ENCODE measurements around the gene PDE3B.

Gene PDE3B

DNA sequence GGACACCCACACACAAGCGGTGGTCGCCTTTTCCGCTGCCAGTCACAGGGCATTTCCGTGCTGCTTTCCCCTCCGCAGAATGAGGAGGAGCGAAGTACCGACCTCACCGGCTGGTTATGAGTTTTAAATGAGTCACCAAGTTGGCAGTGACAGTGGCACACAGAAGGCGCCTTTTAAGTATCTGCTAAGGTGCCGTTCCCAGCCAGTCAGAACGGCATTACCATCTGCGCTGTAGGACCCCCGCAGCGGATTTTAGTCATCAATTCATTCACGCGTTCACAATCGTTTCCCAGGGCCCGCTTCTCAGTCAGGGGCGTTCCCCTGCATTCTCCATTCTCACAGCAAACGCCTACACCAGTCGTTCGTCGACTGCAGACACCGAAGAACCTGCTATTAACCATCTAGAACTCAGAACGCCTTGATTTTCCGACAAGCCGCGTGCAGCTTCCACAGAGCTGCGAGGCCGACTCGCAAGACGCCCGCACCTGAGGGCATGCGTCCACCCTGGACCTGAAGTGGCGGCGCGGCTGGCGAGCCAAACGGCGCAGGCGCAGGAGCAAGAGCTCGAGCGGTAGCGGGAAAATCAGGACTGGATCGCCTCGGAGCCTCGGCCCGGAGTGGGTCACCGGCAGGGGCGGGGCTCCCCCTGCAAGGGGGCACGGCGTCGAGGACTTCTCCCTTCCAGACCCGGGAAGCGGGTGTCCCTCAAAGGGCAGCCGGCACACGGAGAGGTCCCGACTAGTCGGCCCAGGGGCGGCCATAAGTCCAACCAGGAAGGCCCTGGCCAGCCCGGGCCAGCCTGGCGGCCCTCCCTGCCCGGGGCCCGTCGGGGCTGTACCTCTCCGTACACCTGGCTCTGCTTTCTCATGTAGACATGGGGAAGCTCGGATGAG is 247.8 kb downstream of the PDE3B start:
- H3K27ac ChIP-seq (ENCODE audit: low read length): peak overlapping the region; percentile 74

DNA sequence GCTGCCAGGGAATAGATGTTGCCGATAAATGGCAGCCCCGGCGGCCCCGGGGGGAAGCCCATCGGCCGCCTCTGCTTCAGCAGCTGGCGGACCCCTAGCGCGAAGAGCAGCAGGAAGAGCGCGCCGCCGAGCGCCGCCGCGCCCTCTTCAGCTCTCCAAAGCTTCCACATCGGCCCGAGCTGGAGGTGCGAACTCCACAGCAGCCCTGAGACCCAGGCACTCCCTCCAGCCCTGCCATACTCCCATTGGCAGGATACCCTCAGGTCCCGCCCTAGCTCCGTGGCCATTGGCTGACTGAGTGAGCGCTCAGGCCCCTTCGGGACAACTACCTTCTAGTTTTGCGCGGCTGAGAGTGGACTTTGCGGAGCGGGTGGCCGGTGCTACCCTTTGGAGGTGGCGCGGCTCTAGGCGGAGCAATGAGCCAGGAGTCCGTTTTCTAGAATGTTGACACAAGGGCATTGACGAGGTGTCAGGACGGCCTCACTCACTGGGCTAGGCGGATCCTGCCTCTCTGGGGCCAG is 248.5 kb downstream of the PDE3B start, which contains the start of gene CYP2R1:
TSS of gene CYP2R1 (minus strand) at position 196 of the 521 bp plus-strand sequence. CDS start at position 170, 26 bp downstream.
- TF ChIP-seq, protein P1, sequence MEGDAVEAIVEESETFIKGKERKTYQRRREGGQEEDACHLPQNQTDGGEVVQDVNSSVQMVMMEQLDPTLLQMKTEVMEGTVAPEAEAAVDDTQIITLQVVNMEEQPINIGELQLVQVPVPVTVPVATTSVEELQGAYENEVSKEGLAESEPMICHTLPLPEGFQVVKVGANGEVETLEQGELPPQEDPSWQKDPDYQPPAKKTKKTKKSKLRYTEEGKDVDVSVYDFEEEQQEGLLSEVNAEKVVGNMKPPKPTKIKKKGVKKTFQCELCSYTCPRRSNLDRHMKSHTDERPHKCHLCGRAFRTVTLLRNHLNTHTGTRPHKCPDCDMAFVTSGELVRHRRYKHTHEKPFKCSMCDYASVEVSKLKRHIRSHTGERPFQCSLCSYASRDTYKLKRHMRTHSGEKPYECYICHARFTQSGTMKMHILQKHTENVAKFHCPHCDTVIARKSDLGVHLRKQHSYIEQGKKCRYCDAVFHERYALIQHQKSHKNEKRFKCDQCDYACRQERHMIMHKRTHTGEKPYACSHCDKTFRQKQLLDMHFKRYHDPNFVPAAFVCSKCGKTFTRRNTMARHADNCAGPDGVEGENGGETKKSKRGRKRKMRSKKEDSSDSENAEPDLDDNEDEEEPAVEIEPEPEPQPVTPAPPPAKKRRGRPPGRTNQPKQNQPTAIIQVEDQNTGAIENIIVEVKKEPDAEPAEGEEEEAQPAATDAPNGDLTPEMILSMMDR (IDR thresholded peaks at IDR 0.05; ENCODE audit: low read depth, low read length): no peak; the same call in 1 of the 2 replicates
- no peak for TF ChIP-seq EZH2phosphoT487 (IDR thresholded peaks at IDR 0.05; ENCODE audit: low read depth)
- Histone ChIP-seq H4K20me1 (ENCODE audit: insufficient read depth, low read length) (no peaks in the 10 kb centered on the region), H3K4me3 (ENCODE audit: low read length) (peak within 1 kb of the TSS; percentile 82), H3K27ac (ENCODE audit: low read length) (peak within 1 kb of the TSS; percentile 74), H3K27me3 (ENCODE audit: low read depth, low read length) (no peaks in the 10 kb centered on the region), H3K9me3 (ENCODE audit: insufficient read depth, low read length) (no peaks in the 10 kb centered on the region), H3K4me2 (ENCODE audit: low read length) (peak within 1 kb of the TSS; percentile 83), H3K36me3 (replicated peaks; ENCODE audit: low read depth, low read length) (no peaks in the 10 kb centered on the region), H3K4me1 (ENCODE audit: low read length) (peaks cover 15% of the 10 kb centered on the region), H3K9ac (ENCODE audit: low read length) (peak within 1 kb of the TSS; percentile 75), H2AFZ (ENCODE audit: low read depth, low read length) (peak within 1 kb of the TSS; percentile 72), H3K79me2 (ENCODE audit: low read length) (peaks cover 4% of the 10 kb centered on the region; the same call in 1 of the 2 replicates)

More for the DNA sequence above, 247.8 kb downstream of the PDE3B start:
- H3K4me1 ChIP-seq (ENCODE audit: low read length): peaks cover 15% of the 10 kb centered on the region
- peaks cover 4% of the 10 kb centered on the region; the same call in 1 of the 2 replicates for H3K79me2 ChIP-seq (ENCODE audit: low read length)
- H4K20me1 ChIP-seq (ENCODE audit: insufficient read depth, low read length): no peaks in the 10 kb centered on the region
- H3K4me2 ChIP-seq (ENCODE audit: low read length): peak overlapping the region; percentile 83
- H2AFZ ChIP-seq (ENCODE audit: low read depth, low read length): peak overlapping the region; percentile 67
- no peaks in the 10 kb centered on the region for H3K36me3 ChIP-seq (replicated peaks; ENCODE audit: low read depth, low read length)
- H3K9me3 ChIP-seq (ENCODE audit: insufficient read depth, low read length): no peaks in the 10 kb centered on the region
- peak overlapping the region; percentile 82 for H3K4me3 ChIP-seq (ENCODE audit: low read length)
- H3K27me3 ChIP-seq (ENCODE audit: low read depth, low read length): no peaks in the 10 kb centered on the region
- peak overlapping the region; percentile 75 for H3K9ac ChIP-seq (ENCODE audit: low read length)
- TF ChIP-seq, protein P1 (IDR thresholded peaks at IDR 0.05; ENCODE audit: low read depth, low read length): no peak
- no peak for TF ChIP-seq EZH2phosphoT487 (IDR thresholded peaks at IDR 0.05; ENCODE audit: low read depth)

DNA sequence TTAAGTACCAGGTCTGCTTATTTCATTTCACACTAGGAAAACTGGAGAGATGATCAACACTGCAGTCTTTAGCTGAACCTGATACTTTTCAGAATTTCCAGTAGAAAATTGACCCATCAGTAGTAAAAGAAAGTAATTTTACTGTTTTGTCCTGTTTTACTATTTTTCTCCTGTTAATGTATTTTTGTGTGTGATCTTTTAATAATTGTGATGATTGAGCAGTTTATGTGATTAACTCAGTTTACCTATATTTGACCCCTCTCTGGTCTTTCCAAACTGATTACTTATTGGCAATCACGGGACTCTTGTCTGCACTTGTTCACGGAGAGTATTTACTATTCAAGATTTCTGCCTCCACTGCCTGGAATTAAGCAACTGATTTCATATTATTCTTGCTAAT is 249.0 kb downstream of the PDE3B start:
- no peaks in the 10 kb centered on the region for H3K27me3 ChIP-seq (ENCODE audit: low read depth, low read length)
- no peak overlapping the region for H3K27ac ChIP-seq (ENCODE audit: low read length)

More for the DNA sequence above, 249.0 kb downstream of the PDE3B start:
- Histone ChIP-seq H3K9me3 (ENCODE audit: insufficient read depth, low read length) (no peaks in the 10 kb centered on the region), H3K4me3 (ENCODE audit: low read length) (peak overlapping the region; percentile 82), H3K4me1 (ENCODE audit: low read length) (peaks cover 15% of the 10 kb centered on the region), H4K20me1 (ENCODE audit: insufficient read depth, low read length) (no peaks in the 10 kb centered on the region), H2AFZ (ENCODE audit: low read depth, low read length) (peak overlapping the region; percentile 72; the same call in 1 of the 2 replicates), H3K4me2 (ENCODE audit: low read length) (peak overlapping the region; percentile 83), H3K9ac (ENCODE audit: low read length) (peak overlapping the region; percentile 48; the same call in 1 of the 2 replicates), H3K36me3 (replicated peaks; ENCODE audit: low read depth, low read length) (no peaks in the 10 kb centered on the region), H3K79me2 (ENCODE audit: low read length) (peaks cover 4% of the 10 kb centered on the region; the same call in 1 of the 2 replicates)
- TF ChIP-seq, protein P1 (IDR thresholded peaks at IDR 0.05; ENCODE audit: low read depth, low read length): no peak
- TF ChIP-seq EZH2phosphoT487 (IDR thresholded peaks at IDR 0.05; ENCODE audit: low read depth): no peak
